ENCODE measurements around the gene PCBD2.

- no peak for TF ChIP-seq CTCF (IDR thresholded peaks at IDR 0.05; ENCODE audit: low read depth, low read length)
- no peak for TF ChIP-seq POLR2A (IDR thresholded peaks at IDR 0.05; ENCODE audit: extremely low read depth, insufficient read length)
- no peak for TF ChIP-seq MAX (IDR thresholded peaks at IDR 0.05; ENCODE audit: low read depth, low read length)
These were observed 74.5 kb downstream of the PCBD2 start for GRCh38 chr5:134979416-134979815.

Measured in NB4 (cell line).